Stimulated activated CD4-positive, alpha-beta T cell treated with anti-CD3 and anti-CD28 coated beads, TNF-alpha, amount 100 ng/mL, for 4 hours (primary cell): ENCODE data around the gene CARMIL1.

Source experiments
- DNase-seq, 3 experiments: peaks; one replicate each; pipeline ENCODE4 v3.0.0-alpha.2; 2020; ENCODE audit warnings: low read depth in 3 of 3

CARMIL1 gene

GRCh38 chr6:25309886-25310285 is 30.7 kb downstream of the CARMIL1 start:
- DNase-seq: no peak

DNA sequence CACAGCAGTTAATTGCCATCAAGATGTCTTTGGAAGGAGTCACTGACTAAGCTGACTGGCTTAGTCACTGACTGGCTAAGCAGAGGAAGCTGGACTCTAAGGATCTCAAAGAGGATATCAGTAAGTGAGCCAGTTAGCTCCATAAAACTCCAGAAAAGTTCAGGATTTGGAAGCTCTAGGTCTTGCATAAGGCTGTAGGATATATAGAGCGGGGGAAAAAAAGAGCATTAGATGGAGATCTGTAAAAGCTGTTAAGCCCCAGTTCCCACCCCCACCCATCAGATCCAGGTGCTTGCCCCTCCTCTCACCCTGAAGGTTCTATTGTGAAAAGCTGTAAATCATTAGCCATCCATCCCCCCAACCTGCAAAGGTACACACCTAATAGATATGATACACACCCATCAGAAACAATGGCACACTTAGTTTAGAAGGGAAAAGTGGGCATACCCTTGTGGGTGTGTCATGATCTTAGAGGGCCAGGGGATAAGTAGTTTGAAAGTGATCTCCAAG is 32.2 kb downstream of the CARMIL1 start:
- DNase-seq: no peak

DNA sequence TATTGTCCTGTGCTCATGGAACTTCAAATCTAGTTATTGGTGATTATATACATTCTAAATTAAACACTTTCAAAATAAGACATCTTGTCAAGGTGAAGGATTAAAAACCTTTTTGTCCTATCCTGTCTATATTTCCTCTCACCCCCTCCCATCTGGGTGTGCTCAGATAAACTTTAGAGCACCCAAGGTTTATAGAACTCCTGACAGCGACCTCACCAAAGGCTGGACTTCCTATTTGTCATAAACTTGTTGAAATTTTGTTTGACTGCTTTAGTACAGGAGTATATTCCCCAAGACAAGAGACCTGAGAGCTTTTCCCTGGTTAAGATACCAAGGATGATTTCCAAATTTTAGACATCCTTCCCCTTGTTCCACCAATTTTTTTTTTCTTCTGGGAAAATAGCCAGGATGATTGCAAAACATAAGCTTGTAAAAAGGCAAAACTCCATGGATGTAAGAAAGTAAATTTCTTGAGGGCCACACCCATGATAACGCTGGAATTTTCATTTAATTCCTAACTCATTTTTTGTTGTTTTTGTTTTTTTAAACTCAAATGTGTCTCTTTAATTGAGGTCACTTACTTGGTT is 33.0 kb downstream of the CARMIL1 start:
- DNase-seq: no peak

DNA sequence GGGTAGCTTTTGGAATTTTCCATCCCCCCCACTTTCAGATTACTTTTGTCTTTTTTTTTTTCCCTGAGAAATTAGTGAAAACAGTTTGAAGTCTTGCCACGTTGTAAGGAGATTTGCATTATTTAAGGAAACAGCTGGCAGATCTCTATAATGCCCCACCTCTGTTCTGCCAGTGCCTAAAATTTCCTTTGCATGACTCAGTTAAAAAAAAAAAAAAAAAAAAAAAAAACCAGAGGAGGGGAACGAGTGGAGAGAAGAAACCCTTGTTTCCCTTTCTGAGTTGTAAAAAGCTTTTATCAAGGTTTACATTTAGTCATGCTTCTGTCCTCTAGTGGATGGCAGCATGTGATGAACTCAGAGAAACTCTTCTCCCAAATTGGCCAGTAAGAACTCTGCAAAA is 33.5 kb downstream of the CARMIL1 start:
- no peak for DNase-seq

- no peak for DNase-seq
Measured at GRCh38 chr6:25314509-25315175, 35.5 kb downstream of the CARMIL1 start.

GRCh38 chr6:25315194-25316177 is 36.3 kb downstream of the CARMIL1 start:
- DNase-seq: no peak

GRCh38 chr6:25316626-25317025 is 37.5 kb downstream of the CARMIL1 start:
- no peak for DNase-seq

- DNase-seq: no peak
Measured at GRCh38 chr6:25318589-25318988, 39.4 kb downstream of the CARMIL1 start.

DNA sequence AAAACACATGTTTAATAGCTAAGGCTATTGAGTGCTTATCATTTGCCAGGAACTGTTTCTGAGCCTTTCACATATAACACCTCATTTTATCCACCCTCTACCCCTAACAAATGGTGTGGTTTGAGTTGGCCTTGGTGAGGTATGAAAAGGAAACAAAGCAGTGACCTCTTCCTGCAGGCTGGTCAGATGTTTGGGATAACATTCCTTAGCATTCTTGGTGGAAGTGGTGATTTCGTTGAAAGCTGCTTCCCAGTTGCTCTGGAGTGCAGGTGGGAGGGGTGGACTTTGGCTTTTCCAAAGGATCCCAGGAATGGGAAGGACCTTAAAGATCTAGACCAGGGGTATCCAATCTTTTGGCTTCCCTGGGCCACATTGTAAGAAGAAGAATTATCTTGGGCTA is 41.3 kb downstream of the CARMIL1 start:
- no peak for DNase-seq

GRCh38 chr6:25322692-25323091 is 43.5 kb downstream of the CARMIL1 start:
- DNase-seq: no peak

DNA sequence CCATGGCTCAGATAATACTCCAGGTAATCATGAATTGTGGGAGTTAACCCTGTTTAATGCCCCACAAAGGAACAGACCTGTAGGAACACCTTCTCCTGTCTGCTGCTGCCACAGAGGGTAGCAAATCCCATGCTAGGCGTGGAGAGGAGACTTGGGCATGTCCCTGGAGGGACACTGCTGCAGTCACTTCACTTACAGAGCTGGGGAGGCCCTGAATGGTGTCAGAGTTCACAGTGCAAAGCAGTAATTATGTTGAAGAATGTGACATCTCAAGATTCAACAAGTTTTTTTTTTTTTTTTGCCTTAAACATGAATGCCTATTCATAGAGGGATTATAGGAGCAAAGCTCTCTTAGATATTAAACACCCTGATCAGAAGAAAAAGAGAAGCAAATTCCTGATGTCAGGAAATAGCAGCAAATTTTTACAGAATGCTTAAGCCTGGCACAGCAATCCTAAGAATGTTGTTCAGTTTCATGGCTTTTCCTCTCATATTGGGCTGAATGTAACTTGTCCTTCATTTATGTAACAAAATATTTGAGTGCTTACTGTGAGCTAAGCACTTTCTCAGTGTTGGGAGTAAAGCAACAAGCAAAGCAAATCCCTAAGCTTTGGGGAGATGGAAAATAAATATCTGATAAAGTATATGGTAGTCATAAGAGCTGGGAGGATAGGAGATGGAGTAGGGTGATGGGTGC is 45.0 kb downstream of the CARMIL1 start:
- no peak for DNase-seq

DNA sequence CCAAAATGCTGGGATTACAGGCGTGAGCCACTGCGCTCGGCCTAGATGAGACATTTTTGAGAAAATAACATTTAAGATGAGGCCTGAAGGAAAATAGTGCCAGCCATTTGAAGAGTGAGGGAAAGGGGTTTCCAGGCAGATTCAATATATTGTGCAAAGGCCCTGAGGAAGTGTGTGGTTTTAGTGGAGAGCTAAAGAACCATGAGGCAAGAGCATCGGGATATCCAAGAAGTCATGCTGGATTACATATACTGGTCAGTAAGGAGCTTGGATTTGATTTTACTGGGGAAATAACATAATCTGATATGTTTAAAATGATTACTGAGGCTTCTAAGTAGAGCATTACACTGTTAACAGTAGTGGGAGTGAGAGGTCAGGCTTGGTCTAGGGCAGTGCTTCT is 47.0 kb downstream of the CARMIL1 start:
- DNase-seq: no peak

DNA sequence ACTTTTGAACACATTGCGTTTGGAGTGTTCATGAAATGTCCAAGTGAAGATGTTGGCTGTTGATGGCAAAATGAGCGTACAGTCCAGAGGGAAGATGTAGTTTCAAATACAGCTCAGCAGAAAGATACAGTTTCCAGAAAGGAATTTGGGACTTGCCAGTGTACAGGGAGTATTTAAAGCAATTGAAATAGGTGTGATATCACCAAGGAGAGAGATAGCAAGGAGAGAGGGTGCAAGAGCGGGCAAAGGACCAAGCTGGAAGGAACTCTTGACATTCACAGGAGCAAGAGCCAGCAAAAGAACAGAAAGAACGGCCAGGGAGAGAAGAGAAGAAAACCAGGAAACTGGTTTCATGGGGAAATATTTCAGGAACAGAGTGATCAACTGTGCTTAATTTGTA is 47.8 kb downstream of the CARMIL1 start:
- DNase-seq: no peak

- DNase-seq: no peak
Measured at GRCh38 chr6:25327432-25327831, 48.3 kb downstream of the CARMIL1 start.

- DNase-seq: no peak
Measured at GRCh38 chr6:25329161-25329817, 50.1 kb downstream of the CARMIL1 start.

GRCh38 chr6:25329982-25330381 is 50.8 kb downstream of the CARMIL1 start:
- DNase-seq: no peak

DNA sequence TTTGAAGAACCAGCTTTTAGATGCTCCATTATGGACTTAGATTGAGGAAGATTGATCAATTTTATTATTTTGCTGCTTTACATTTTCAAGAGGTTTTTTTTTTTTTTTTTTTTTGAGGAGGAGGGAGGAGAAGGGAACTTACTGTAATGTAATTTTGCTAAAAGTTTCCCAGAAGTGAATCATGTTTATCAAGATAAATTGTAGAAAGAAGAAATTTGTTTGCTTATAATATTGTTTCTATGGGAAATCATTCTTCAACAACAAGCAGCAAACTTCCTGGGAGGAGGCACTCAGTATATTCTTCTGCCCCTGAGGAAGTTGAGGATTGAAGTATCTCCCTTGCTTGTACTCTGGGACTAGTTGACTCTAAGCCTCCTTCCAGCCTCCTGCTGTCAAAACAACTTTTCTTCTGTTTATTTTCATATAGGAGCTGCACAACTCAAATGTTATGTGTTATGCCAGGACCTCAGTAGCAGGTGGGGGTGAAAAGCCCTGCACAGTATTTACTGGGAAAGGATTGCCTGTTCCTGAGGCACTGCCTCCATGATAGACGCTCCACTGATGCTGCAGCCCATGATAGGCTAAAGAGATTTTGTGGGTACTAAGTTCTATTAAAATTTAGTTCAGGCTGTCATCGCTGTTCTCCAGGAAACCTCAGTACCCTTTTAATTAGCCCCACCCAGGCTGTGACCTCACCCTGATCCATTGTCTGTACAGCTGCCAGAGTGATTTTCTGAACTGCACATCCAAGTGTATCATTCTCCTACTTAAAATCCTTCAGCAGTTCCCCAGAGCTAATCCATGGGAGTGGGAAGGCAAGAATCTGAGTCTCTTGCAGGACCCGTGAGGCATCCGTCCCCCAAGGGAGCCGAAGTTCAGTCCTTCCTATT is 51.9 kb downstream of the CARMIL1 start:
- DNase-seq: no peak

GRCh38 chr6:25332165-25332564 is 53.0 kb downstream of the CARMIL1 start:
- DNase-seq: no peak

DNA sequence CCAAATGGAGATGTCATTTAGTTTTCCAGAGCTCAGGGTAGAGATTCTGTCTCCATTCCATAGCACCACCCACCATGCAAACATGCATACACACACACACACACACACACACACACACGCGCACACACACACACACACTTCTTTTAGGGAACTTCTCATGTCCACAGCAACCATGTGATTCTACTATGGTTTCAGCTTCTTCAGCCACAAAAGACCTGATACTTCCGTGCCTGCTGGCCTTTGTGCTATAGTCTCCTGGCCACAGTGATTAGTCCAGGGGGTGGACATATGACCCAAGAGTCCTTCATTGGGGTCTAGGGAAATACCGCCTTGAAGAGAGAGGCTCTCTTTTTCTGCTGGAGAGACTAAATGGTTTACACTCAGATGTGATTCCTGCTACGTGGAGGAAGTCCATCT is 53.5 kb downstream of the CARMIL1 start:
- no peak for DNase-seq

DNA sequence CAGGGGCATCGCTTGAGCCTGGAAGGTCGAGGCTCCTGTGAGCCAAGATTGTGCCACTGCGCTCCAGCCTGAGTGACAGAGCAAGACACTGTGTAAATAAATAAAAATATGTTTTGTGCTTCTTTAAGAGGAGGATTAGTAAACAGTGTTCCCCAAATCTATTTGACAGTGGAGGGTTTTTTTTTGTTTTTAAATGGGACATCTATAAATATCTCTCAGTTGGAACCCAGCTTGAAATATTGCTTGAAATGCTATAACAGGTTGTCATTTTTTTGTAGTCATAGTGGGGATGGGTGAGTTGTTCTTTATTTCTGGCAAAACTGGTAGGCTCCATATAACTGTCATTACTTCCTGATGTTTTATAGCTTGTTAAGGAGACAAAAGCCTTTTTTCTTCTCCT is 54.3 kb downstream of the CARMIL1 start:
- no peak for DNase-seq
